GM23338 (cell line): ENCODE measurements around the gene SNRPA. TPM values are rescaled to one million over a fixed set of nuclear protein-coding genes. Genes with fewer than 3 reads are reported as not detected.

ENCODE experiments used
- ATAC-seq: fragments of 200-7000 bp; cut with Tn5 transposase; 3 replicates; pipeline ENCODE4 v1.9.1; 2020
- DNase-seq: peaks from one replicate; pipeline ENCODE4 v3.0.0-alpha.2; 2015; ENCODE audit warnings: low spot score
- H2AFZ ChIP-seq: fragments of 200-600 bp; sonication (generic); 2 replicates; pipeline ENCODE4 v1.8.0; 2016; ENCODE audit warnings: antibody characterized with exemption, mild to moderate bottlenecking, moderate library complexity
- H3F3A ChIP-seq: fragments of 200-600 bp; sonication (generic); replicated peaks from 2 replicates; pipeline ENCODE4 v1.8.0; 2017; ENCODE audit warnings: antibody characterized with exemption, mixed run types, low read depth
- H3K27ac ChIP-seq: fragments of 200-600 bp; sonication (generic); 2 replicates; pipeline ENCODE4 v1.6.1; 2016; ENCODE audit warnings: low read depth
- H3K27me3 ChIP-seq: fragments of 200-600 bp; sonication (generic); 2 replicates; pipeline ENCODE4 v1.8.0; 2016; ENCODE audit warnings: mild to moderate bottlenecking, mixed run types, moderate library complexity; ENCODE audit not compliant: insufficient read depth
- H3K36me3 ChIP-seq: fragments of 200-600 bp; sonication (generic); 2 replicates; pipeline ENCODE4 v1.8.0; 2016; ENCODE audit warnings: mild to moderate bottlenecking; ENCODE audit not compliant: insufficient read depth
- H3K4me1 ChIP-seq: fragments of 200-600 bp; sonication (generic); 2 replicates; pipeline ENCODE4 v1.8.0; 2016; ENCODE audit warnings: mild to moderate bottlenecking, moderate library complexity; ENCODE audit not compliant: insufficient read depth
- H3K4me2 ChIP-seq: fragments of 200-600 bp; sonication (generic); 2 replicates; pipeline ENCODE4 v1.7.1; 2017; ENCODE audit warnings: mixed run types
- H3K4me3 ChIP-seq: fragments of 200-600 bp; sonication (generic); 2 replicates; pipeline ENCODE4 v1.6.1; 2016; ENCODE audit warnings: mixed run types
- H3K79me2 ChIP-seq: fragments of 200-600 bp; sonication (generic); replicated peaks from 2 replicates; pipeline ENCODE4 v1.8.0; 2017; ENCODE audit warnings: mild to moderate bottlenecking; ENCODE audit not compliant: insufficient read depth
- H3K9me2 ChIP-seq: fragments of 200-600 bp; sonication (generic); 2 replicates; pipeline ENCODE4 v1.8.0; 2017; ENCODE audit not compliant: insufficient read depth
- H4K20me1 ChIP-seq: fragments of 200-600 bp; sonication (generic); replicated peaks from 2 replicates; pipeline ENCODE4 v1.8.0; 2017; ENCODE audit warnings: mild to moderate bottlenecking; ENCODE audit not compliant: insufficient read depth
- H3K27ac Mint-ChIP-seq: 2 replicates; pipeline ENCODE4 v1.8.0; 2020; ENCODE audit warnings: inconsistent platforms, mild to moderate bottlenecking, moderate library complexity, mixed read lengths
- H3K27me3 Mint-ChIP-seq: 3 replicates; pipeline ENCODE4 v1.8.0; 2022; ENCODE audit warnings: low read depth, mild to moderate bottlenecking, moderate library complexity, mixed read lengths, inconsistent platforms; ENCODE audit not compliant: insufficient read depth, poor library complexity
- H3K36me3 Mint-ChIP-seq: 3 replicates; pipeline ENCODE4 v1.8.0; 2021; ENCODE audit warnings: low read depth, mild to moderate bottlenecking, inconsistent platforms, moderate library complexity, mixed read lengths
- H3K4me1 Mint-ChIP-seq: 3 replicates; pipeline ENCODE4 v1.8.0; 2020; ENCODE audit warnings: mild to moderate bottlenecking, inconsistent platforms, mixed read lengths
- H3K4me3 Mint-ChIP-seq: 3 replicates; pipeline ENCODE4 v1.8.0; 2021; ENCODE audit warnings: moderate library complexity, mild to moderate bottlenecking, inconsistent platforms, mixed read lengths
- H3K9me3 Mint-ChIP-seq: 3 replicates; pipeline ENCODE4 v1.8.0; 2020; ENCODE audit warnings: moderate library complexity, mild to moderate bottlenecking, inconsistent platforms, mixed read lengths
- CREB1 ChIP-seq: fragments of 250-450 bp; sonication (Bioruptor Pico); IDR thresholded peaks from 2 replicates; pipeline ENCODE4 v1.5.0; 2020; ENCODE audit warnings: low read depth, mild to moderate bottlenecking, moderate library complexity
- JUNB ChIP-seq: IDR thresholded peaks from one replicate; pipeline ENCODE4 v1.6.1; 2016; ENCODE audit warnings: antibody characterized with exemption; ENCODE audit not compliant: unreplicated experiment
- POLR2AphosphoS5 ChIP-seq: IDR thresholded peaks from 2 replicates; pipeline ENCODE4 v1.6.1; 2016; ENCODE audit warnings: antibody characterized with exemption, low read depth
- STAT1 ChIP-seq: IDR thresholded peaks from one replicate; pipeline ENCODE4 v1.6.1; 2016; ENCODE audit warnings: antibody characterized with exemption; ENCODE audit not compliant: unreplicated experiment
- polyA plus RNA-seq: library from polyadenylated mRNA; unstranded; fragments of >200 nt; fragmentation: Nextera tagmentation; extraction: Ambion mirVana; gene quantifications from 2 replicates; pipeline ENCODE4 v1.2.1, GENCODE V29; 2016
- total RNA-seq: library from RNA; depleted of rRNA; stranded (reverse); fragments of >200 nt; shearing (Covaris generic); gene quantifications from 2 replicates; pipeline ENCODE4 v1.2.3, GENCODE V29; 2014
- TF ChIP-seq, protein P1 (sequence below), 2 experiments: fragments of 200-600 bp in 1 of 2; sonication (generic) in 1 of 2; conservative IDR thresholded peaks; 2 replicates each; pipeline versions ENCODE4 v1.5.1 to v1.6.1; 2016 to 2017; ENCODE audit warnings: antibody characterized with exemption in 2 of 2, low read depth in 2 of 2, mild to moderate bottlenecking in 2 of 2, moderate library complexity in 1 of 2
- TF ChIP-seq, protein P2 (sequence below): IDR thresholded peaks from 2 replicates; pipeline ENCODE4 v1.6.1; 2016; ENCODE audit warnings: antibody characterized with exemption

The SNRPA gene
- total and polyA plus RNA-seq, 2 experiments from 2014 or later = 295 to 326 TPM

- Histone ChIP-seq H3K79me2 (peaks cover 34% of the 10 kb centered on the region), H4K20me1 (peaks cover 10% of the 10 kb centered on the region), H2AFZ (no peak overlapping the region), H3K4me2 (no peak overlapping the region), H3F3A (0 out of 2 replicates have a peak, but pooled peaks cover 7% of the 10 kb centered on the region), H3K27me3 (no peaks in the 10 kb centered on the region), H3K4me1 (peaks cover 19% of the 10 kb centered on the region), H3K36me3 (no peaks in the 10 kb centered on the region), H3K4me3 (no peak overlapping the region), H3K9me2 (no peaks in the 10 kb centered on the region), H3K27ac (no peak overlapping the region)
- TF ChIP-seq JUNB (no peak), POLR2AphosphoS5 (no peak)
- TF ChIP-seq, protein P1, sequence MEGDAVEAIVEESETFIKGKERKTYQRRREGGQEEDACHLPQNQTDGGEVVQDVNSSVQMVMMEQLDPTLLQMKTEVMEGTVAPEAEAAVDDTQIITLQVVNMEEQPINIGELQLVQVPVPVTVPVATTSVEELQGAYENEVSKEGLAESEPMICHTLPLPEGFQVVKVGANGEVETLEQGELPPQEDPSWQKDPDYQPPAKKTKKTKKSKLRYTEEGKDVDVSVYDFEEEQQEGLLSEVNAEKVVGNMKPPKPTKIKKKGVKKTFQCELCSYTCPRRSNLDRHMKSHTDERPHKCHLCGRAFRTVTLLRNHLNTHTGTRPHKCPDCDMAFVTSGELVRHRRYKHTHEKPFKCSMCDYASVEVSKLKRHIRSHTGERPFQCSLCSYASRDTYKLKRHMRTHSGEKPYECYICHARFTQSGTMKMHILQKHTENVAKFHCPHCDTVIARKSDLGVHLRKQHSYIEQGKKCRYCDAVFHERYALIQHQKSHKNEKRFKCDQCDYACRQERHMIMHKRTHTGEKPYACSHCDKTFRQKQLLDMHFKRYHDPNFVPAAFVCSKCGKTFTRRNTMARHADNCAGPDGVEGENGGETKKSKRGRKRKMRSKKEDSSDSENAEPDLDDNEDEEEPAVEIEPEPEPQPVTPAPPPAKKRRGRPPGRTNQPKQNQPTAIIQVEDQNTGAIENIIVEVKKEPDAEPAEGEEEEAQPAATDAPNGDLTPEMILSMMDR (conservative IDR thresholded peaks at IDR 0.05; ENCODE audit: low read depth in 2 of 2) = no peak
- Mint-ChIP-seq H3K9me3 (no peaks in the 10 kb centered on the region), H3K27me3 (peaks cover 4% of the 10 kb centered on the region), H3K4me3 (no peak overlapping the region), H3K4me1 (peaks cover 11% of the 10 kb centered on the region), H3K36me3 (peaks cover 30% of the 10 kb centered on the region), H3K27ac (no peak overlapping the region)
- DNase-seq (no peak), ATAC-seq (no peak)
Observed at GRCh38 chr19:40721936-40722661, 28.9 kb upstream of the SNRPA start.

- H3K9me2 ChIP-seq = no peaks in the 10 kb centered on the region
- Mint-ChIP-seq H3K4me1 (peaks cover 8% of the 10 kb centered on the region), H3K27ac (no peak overlapping the region), H3K36me3 (peaks cover 39% of the 10 kb centered on the region), H3K9me3 (no peaks in the 10 kb centered on the region), H3K27me3 (peaks cover 4% of the 10 kb centered on the region), H3K4me3 (no peak overlapping the region)
- H3F3A ChIP-seq = 0 out of 2 replicates have a peak, but pooled peaks cover 2% of the 10 kb centered on the region
- H3K36me3 ChIP-seq = 0 out of 2 replicates have a peak, but pooled peaks cover 5% of the 10 kb centered on the region
- peaks cover 8% of the 10 kb centered on the region for H3K4me1 ChIP-seq
- H3K4me2 ChIP-seq = no peak overlapping the region
- no peak for ATAC-seq
- H4K20me1 ChIP-seq = peaks cover 6% of the 10 kb centered on the region; the same call in 1 of the 2 replicates
- H3K4me3 ChIP-seq = no peak overlapping the region
- peaks cover 19% of the 10 kb centered on the region for H3K79me2 ChIP-seq
- no peak overlapping the region for H2AFZ ChIP-seq
- no peaks in the 10 kb centered on the region for H3K27me3 ChIP-seq
- H3K27ac ChIP-seq = no peak overlapping the region
- TF ChIP-seq STAT1 = no peak
- TF ChIP-seq JUNB = no peak
- TF ChIP-seq CREB1 (CRISPR knock-in tag) = no peak
- TF ChIP-seq, protein P2, sequence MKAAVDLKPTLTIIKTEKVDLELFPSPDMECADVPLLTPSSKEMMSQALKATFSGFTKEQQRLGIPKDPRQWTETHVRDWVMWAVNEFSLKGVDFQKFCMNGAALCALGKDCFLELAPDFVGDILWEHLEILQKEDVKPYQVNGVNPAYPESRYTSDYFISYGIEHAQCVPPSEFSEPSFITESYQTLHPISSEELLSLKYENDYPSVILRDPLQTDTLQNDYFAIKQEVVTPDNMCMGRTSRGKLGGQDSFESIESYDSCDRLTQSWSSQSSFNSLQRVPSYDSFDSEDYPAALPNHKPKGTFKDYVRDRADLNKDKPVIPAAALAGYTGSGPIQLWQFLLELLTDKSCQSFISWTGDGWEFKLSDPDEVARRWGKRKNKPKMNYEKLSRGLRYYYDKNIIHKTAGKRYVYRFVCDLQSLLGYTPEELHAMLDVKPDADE = no peak
- TF ChIP-seq, protein P1 (conservative IDR thresholded peaks at IDR 0.05; ENCODE audit: low read depth in 2 of 2) = no peak
- DNase-seq = no peak
Observed at GRCh38 chr19:40723661-40724254, 27.2 kb upstream of the SNRPA start.
